ENCODE results near the gene MTURN.

DNA sequence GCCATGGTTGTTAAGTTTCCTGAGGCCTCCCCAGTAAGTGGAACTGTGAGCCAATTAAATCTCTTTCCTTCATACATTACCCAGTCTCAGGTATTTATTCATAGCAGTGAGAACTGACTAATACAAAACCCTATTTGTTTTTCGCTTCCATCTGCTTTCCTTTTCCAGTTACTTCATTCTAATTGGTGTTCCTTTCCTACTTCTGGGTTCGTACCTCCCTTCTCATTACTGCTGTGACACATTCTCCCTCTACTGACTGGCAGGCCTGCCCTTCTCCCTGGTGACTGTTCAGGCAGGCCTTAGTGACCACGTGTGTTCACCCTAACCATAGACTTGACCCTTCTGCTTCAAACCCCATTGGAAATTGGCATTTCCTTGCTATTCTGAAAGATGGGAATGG is 37.7 kb downstream of the MTURN start:
- TF ChIP-seq RAD21 (conservative IDR thresholded peaks at IDR 0.05) (no peak), CTCF (IDR thresholded peaks at IDR 0.05; ENCODE audit: poor library complexity, severe bottlenecking) (no peak), EZH2 (IDR thresholded peaks at IDR 0.05; ENCODE audit: borderline replicate concordance, insufficient read depth, low read length, poor library complexity, severe bottlenecking) (no peak), POLR2AphosphoS5 (IDR thresholded peaks at IDR 0.05) (no peak)
